ENCODE data around the gene SLC15A2.
A peak's percentile ranks its signal among the peaks of the same experiment; 100 is the strongest.

SLC15A2 gene

GRCh38 chr3:121883507-121883906 is 10.7 kb upstream of the SLC15A2 start:
- no peaks in the 10 kb centered on the region for H3K27me3 ChIP-seq (ENCODE audit: control insufficient read depth, insufficient read depth, low read length)
- H3K4me3 ChIP-seq (ENCODE audit: low read depth, low read length), result no peak overlapping the region
- H3K4me2 ChIP-seq (ENCODE audit: low read length), result no peak overlapping the region
- H3K4me1 ChIP-seq, result no peaks in the 10 kb centered on the region
- H2AFZ ChIP-seq, result no peak overlapping the region
- no peak overlapping the region for H3K27ac ChIP-seq
- no peaks in the 10 kb centered on the region for H3K9me3 ChIP-seq (ENCODE audit: control insufficient read depth, low read length)
- H3K79me2 ChIP-seq, result no peaks in the 10 kb centered on the region
- TF ChIP-seq, protein P1, sequence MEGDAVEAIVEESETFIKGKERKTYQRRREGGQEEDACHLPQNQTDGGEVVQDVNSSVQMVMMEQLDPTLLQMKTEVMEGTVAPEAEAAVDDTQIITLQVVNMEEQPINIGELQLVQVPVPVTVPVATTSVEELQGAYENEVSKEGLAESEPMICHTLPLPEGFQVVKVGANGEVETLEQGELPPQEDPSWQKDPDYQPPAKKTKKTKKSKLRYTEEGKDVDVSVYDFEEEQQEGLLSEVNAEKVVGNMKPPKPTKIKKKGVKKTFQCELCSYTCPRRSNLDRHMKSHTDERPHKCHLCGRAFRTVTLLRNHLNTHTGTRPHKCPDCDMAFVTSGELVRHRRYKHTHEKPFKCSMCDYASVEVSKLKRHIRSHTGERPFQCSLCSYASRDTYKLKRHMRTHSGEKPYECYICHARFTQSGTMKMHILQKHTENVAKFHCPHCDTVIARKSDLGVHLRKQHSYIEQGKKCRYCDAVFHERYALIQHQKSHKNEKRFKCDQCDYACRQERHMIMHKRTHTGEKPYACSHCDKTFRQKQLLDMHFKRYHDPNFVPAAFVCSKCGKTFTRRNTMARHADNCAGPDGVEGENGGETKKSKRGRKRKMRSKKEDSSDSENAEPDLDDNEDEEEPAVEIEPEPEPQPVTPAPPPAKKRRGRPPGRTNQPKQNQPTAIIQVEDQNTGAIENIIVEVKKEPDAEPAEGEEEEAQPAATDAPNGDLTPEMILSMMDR (IDR thresholded peaks at IDR 0.05), result no peak
- H3K9ac ChIP-seq, result no peak overlapping the region
- no peaks in the 10 kb centered on the region for H3K36me3 ChIP-seq (ENCODE audit: control insufficient read depth, insufficient read depth, low read length)

- H3K4me1 ChIP-seq, result no peaks in the 10 kb centered on the region
- H3K79me2 ChIP-seq, result no peaks in the 10 kb centered on the region
- H2AFZ ChIP-seq, result no peak overlapping the region
- H3K36me3 ChIP-seq (ENCODE audit: control insufficient read depth, insufficient read depth, low read length), result no peaks in the 10 kb centered on the region
- H3K9ac ChIP-seq, result no peak overlapping the region
- no peak overlapping the region for H3K4me3 ChIP-seq (ENCODE audit: low read depth, low read length)
- no peaks in the 10 kb centered on the region for H3K9me3 ChIP-seq (ENCODE audit: control insufficient read depth, low read length)
- H3K4me2 ChIP-seq (ENCODE audit: low read length), result no peak overlapping the region
- TF ChIP-seq, protein P1 (IDR thresholded peaks at IDR 0.05), result no peak
- no peaks in the 10 kb centered on the region for H3K27me3 ChIP-seq (ENCODE audit: control insufficient read depth, insufficient read depth, low read length)
- H3K27ac ChIP-seq, result no peak overlapping the region
Measured at GRCh38 chr3:121885386-121885785, 8.8 kb upstream of the SLC15A2 start.

DNA sequence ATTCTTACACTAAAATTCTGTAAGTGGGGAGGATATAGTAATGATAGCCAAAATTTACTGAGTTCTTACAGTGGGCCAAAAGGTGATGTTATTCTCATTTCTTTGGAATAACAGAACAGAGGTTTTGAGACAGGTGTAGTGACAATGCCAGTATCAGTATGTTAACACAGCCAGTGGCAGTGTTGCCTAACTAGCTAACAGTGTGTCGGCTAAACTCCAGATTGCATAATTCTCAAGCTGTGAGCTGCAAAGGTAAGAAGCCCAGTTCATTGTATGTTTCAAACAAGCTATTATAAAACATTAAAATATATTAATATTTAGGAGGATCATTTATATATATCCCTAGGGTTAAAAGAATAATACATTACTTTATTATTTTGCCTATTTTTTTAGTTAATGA is 920 bp downstream of the SLC15A2 start:
- peak overlapping the region; percentile 85 for H2AFZ ChIP-seq
- H3K4me3 ChIP-seq (ENCODE audit: low read depth, low read length), result no peak overlapping the region
- H3K27me3 ChIP-seq (ENCODE audit: control insufficient read depth, insufficient read depth, low read length), result no peaks in the 10 kb centered on the region
- TF ChIP-seq, protein P1 (IDR thresholded peaks at IDR 0.05), result no peak
- H3K36me3 ChIP-seq (ENCODE audit: control insufficient read depth, insufficient read depth, low read length), result no peaks in the 10 kb centered on the region
- H3K79me2 ChIP-seq, result no peaks in the 10 kb centered on the region
- H3K9me3 ChIP-seq (ENCODE audit: control insufficient read depth, low read length), result no peaks in the 10 kb centered on the region
- H3K4me1 ChIP-seq, result peaks cover 4% of the 10 kb centered on the region
- peak overlapping the region; percentile 50 for H3K27ac ChIP-seq
- no peak overlapping the region for H3K9ac ChIP-seq
- H3K4me2 ChIP-seq (ENCODE audit: low read length), result no peak overlapping the region

- Histone ChIP-seq H3K4me1 (peaks cover 4% of the 10 kb centered on the region), H3K9me3 (ENCODE audit: control insufficient read depth, low read length) (no peaks in the 10 kb centered on the region), H3K4me2 (ENCODE audit: low read length) (no peak overlapping the region), H3K9ac (no peak overlapping the region), H3K27me3 (ENCODE audit: control insufficient read depth, insufficient read depth, low read length) (no peaks in the 10 kb centered on the region), H3K79me2 (no peaks in the 10 kb centered on the region), H3K27ac (no peak overlapping the region), H3K4me3 (ENCODE audit: low read depth, low read length) (no peak overlapping the region), H3K36me3 (ENCODE audit: control insufficient read depth, insufficient read depth, low read length) (no peaks in the 10 kb centered on the region), H2AFZ (peak overlapping the region; percentile 26)
- TF ChIP-seq, protein P1 (IDR thresholded peaks at IDR 0.05), result no peak
Measured at GRCh38 chr3:121895736-121896135, 1.5 kb downstream of the SLC15A2 start.

DNA sequence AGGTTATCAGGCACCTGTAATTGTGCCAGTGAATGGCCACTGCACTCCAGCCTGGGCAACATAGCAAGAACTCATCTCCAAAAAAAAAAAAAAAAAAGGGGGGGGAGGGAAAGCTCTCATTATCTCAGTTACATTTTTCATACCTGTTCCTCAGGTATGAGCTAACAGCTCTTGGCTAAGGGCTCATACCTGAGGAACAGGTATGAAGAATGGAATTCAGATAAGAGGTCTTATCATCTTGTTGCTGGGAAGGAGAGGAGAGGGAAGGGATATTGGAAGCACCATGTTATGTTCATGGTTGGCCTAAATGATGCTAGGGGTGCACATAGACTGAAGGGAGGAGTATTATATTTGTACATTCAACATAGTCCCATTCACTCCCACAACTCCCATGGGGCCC is 2.6 kb downstream of the SLC15A2 start:
- Histone ChIP-seq H3K27me3 (ENCODE audit: control insufficient read depth, insufficient read depth, low read length) (no peaks in the 10 kb centered on the region), H3K4me1 (peaks cover 4% of the 10 kb centered on the region)
- TF ChIP-seq, protein P1 (IDR thresholded peaks at IDR 0.05), result no peak

More for the DNA sequence above, 2.6 kb downstream of the SLC15A2 start:
- H3K27ac ChIP-seq, result no peak overlapping the region
- no peaks in the 10 kb centered on the region for H3K36me3 ChIP-seq (ENCODE audit: control insufficient read depth, insufficient read depth, low read length)
- H3K79me2 ChIP-seq, result no peaks in the 10 kb centered on the region
- H3K4me2 ChIP-seq (ENCODE audit: low read length), result no peak overlapping the region
- no peak overlapping the region for H2AFZ ChIP-seq
- no peak overlapping the region for H3K4me3 ChIP-seq (ENCODE audit: low read depth, low read length)
- no peaks in the 10 kb centered on the region for H3K9me3 ChIP-seq (ENCODE audit: control insufficient read depth, low read length)
- H3K9ac ChIP-seq, result no peak overlapping the region
